Dendritic cell treated with granulocyte-macrophage colony-stimulating factor and Interleukin-4, amounts not matched to agents 40 ng/mL and 50 ng/mL, for 4 days (primary cell): ENCODE measurements around the gene HSPA1B.
A peak's percentile ranks its signal among the peaks of the same experiment; 100 is the strongest.
"Not testable (repeated sequence)": the region's sequence is repeated elsewhere in the genome, so short reads cannot be mapped to it uniquely, and the experiment has no call there.

Experiments used
- H3K27ac Mint-ChIP-seq: one replicate; pipeline ENCODE4 v1.8.0; 2022; ENCODE audit warnings: mild to moderate bottlenecking, mixed read lengths
- H3K27me3 Mint-ChIP-seq: one replicate; pipeline ENCODE4 v1.8.0; 2022; ENCODE audit warnings: mild to moderate bottlenecking, mixed read lengths
- H3K36me3 Mint-ChIP-seq: one replicate; pipeline ENCODE4 v1.8.0; 2022; ENCODE audit warnings: low read depth, mixed read lengths
- H3K4me1 Mint-ChIP-seq: one replicate; pipeline ENCODE4 v1.8.0; 2022; ENCODE audit warnings: low read depth, mixed read lengths
- H3K4me3 Mint-ChIP-seq: one replicate; pipeline ENCODE4 v1.8.0; 2022; ENCODE audit warnings: mild to moderate bottlenecking, moderate library complexity, mixed read lengths
- H3K9me3 Mint-ChIP-seq: one replicate; pipeline ENCODE4 v1.8.0; 2022; ENCODE audit warnings: mixed read lengths
- intact Hi-C: fragments of 100-400 bp; cut with micrococcal nuclease; formaldehyde crosslinking; loops from one replicate; pipeline ENCODE4 v1.15.0; 2022

The HSPA1B gene

GRCh38 chr6:31811645-31812044, 15.9 kb upstream of the HSPA1B start:
- Mint-ChIP-seq H3K4me1 (peaks cover 34% of the 10 kb centered on the region), H3K9me3 (no peaks in the 10 kb centered on the region), H3K27ac (no peak overlapping the region), H3K27me3 (no peaks in the 10 kb centered on the region), H3K36me3 (peaks cover 10% of the 10 kb centered on the region), H3K4me3 (no peak overlapping the region)
- intact Hi-C loops: no loop called here

- H3K4me3 Mint-ChIP-seq: peak overlapping the region; percentile 96
- H3K4me1 Mint-ChIP-seq: peaks cover 30% of the 10 kb centered on the region
- H3K9me3 Mint-ChIP-seq: no peaks in the 10 kb centered on the region
- H3K27ac Mint-ChIP-seq: peak overlapping the region; percentile 98
- no peaks in the 10 kb centered on the region for H3K27me3 Mint-ChIP-seq
- intact Hi-C loops: no loop called here
- peaks cover 22% of the 10 kb centered on the region for H3K36me3 Mint-ChIP-seq
Measured at GRCh38 chr6:31813465-31813849, 14.1 kb upstream of the HSPA1B start.

GRCh38 chr6:31814677-31815024, 12.9 kb upstream of the HSPA1B start:
- H3K9me3 Mint-ChIP-seq: no peaks in the 10 kb centered on the region
- intact Hi-C loops: loop anchor here (2.0 kb wide), 1 partner anchor 20 kb away; the partner anchor contains the start of gene VARS1
- no peaks in the 10 kb centered on the region for H3K27me3 Mint-ChIP-seq
- peak overlapping the region; percentile 98 for H3K27ac Mint-ChIP-seq
- peaks cover 40% of the 10 kb centered on the region for H3K4me1 Mint-ChIP-seq
- H3K36me3 Mint-ChIP-seq: peaks cover 29% of the 10 kb centered on the region
- H3K4me3 Mint-ChIP-seq: peak overlapping the region; percentile 96

- intact Hi-C loops: loop anchor here (2.0 kb wide), 1 partner anchor 20 kb away; the partner anchor contains the start of gene VARS1
- H3K4me3 Mint-ChIP-seq: peak within 1 kb of the TSS; percentile 96
- no peaks in the 10 kb centered on the region for H3K27me3 Mint-ChIP-seq
- H3K9me3 Mint-ChIP-seq: no peaks in the 10 kb centered on the region
- H3K27ac Mint-ChIP-seq: peak within 1 kb of the TSS; percentile 98
- H3K4me1 Mint-ChIP-seq: peaks cover 46% of the 10 kb centered on the region
- H3K36me3 Mint-ChIP-seq: peaks cover 29% of the 10 kb centered on the region
Measured at GRCh38 chr6:31815025-31815838, 12.3 kb upstream of the HSPA1B start, which contains the start of the genes HSPA1A and HSPA1L. Gene HSPA1A, plus strand, starts transcription at chr6:31815543. Its CDS starts 214 bp downstream, at chr6:31815757. Gene HSPA1L, minus strand, starts transcription at chr6:31815283. Its CDS starts 3,311 bp downstream, at chr6:31811972.

DNA sequence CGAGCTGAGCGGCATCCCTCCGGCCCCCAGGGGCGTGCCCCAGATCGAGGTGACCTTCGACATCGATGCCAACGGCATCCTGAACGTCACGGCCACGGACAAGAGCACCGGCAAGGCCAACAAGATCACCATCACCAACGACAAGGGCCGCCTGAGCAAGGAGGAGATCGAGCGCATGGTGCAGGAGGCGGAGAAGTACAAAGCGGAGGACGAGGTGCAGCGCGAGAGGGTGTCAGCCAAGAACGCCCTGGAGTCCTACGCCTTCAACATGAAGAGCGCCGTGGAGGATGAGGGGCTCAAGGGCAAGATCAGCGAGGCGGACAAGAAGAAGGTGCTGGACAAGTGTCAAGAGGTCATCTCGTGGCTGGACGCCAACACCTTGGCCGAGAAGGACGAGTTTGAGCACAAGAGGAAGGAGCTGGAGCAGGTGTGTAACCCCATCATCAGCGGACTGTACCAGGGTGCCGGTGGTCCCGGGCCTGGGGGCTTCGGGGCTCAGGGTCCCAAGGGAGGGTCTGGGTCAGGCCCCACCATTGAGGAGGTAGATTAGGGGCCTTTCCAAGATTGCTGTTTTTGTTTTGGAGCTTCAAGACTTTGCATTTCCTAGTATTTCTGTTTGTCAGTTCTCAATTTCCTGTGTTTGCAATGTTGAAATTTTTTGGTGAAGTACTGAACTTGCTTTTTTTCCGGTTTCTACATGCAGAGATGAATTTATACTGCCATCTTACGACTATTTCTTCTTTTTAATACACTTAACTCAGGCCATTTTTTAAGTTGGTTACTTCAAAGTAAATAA, 10.2 kb upstream of the HSPA1B start:
- H3K9me3 Mint-ChIP-seq, H3K27me3 Mint-ChIP-seq, intact Hi-C loops: not testable (repeated sequence)
- Mint-ChIP-seq H3K27ac (peak overlapping the region; percentile 86), H3K4me3 (peak overlapping the region; percentile 93), H3K36me3 (peaks cover 42% of the 10 kb centered on the region), H3K4me1 (peaks cover 52% of the 10 kb centered on the region)

GRCh38 chr6:31817929-31818511, 9.5 kb upstream of the HSPA1B start:
- H3K9me3 Mint-ChIP-seq, intact Hi-C loops, H3K27me3 Mint-ChIP-seq: not testable (repeated sequence)
- Mint-ChIP-seq H3K4me1 (peaks cover 48% of the 10 kb centered on the region), H3K36me3 (peaks cover 44% of the 10 kb centered on the region), H3K4me3 (peak overlapping the region; percentile 93), H3K27ac (peak overlapping the region; percentile 86)

- intact Hi-C loops: loop anchor here (5.0 kb wide), 1 partner anchor 153 kb away; the partner anchor contains the start of genes CSNK2B and LY6G5B
- Mint-ChIP-seq H3K9me3 (no peaks in the 10 kb centered on the region), H3K27ac (no peak overlapping the region), H3K4me3 (no peak overlapping the region), H3K27me3 (no peaks in the 10 kb centered on the region), H3K4me1 (peaks cover 47% of the 10 kb centered on the region), H3K36me3 (peaks cover 44% of the 10 kb centered on the region)
Measured at GRCh38 chr6:31819871-31820299, 7.7 kb upstream of the HSPA1B start.

DNA sequence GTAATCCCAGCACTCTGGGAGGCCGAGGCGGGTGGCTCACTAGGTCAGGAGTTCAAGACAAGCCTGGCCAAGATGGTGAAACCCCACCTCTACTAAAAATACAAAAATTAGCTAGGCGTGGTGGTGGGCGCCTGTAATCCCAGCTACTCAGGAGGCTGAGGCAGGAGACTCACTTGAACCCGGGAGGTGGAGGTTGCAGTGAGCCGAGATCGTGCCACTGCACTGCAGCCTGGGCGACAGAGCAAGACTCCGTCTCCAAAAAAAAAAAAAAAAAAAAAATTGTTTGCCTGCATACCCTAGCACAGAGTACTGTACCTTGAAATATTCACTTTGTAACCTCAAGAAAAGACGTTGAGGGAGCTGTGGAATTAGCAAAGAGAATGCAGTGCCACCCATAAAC, 7.1 kb upstream of the HSPA1B start:
- Mint-ChIP-seq H3K36me3 (peaks cover 39% of the 10 kb centered on the region), H3K4me1 (peaks cover 49% of the 10 kb centered on the region), H3K27ac (peak overlapping the region; percentile 96)
- H3K9me3 Mint-ChIP-seq, H3K27me3 Mint-ChIP-seq, H3K4me3 Mint-ChIP-seq: not testable (repeated sequence)
- intact Hi-C loops: loop anchor here (5.0 kb wide), 1 partner anchor 153 kb away; the partner anchor contains the start of genes CSNK2B and LY6G5B

DNA sequence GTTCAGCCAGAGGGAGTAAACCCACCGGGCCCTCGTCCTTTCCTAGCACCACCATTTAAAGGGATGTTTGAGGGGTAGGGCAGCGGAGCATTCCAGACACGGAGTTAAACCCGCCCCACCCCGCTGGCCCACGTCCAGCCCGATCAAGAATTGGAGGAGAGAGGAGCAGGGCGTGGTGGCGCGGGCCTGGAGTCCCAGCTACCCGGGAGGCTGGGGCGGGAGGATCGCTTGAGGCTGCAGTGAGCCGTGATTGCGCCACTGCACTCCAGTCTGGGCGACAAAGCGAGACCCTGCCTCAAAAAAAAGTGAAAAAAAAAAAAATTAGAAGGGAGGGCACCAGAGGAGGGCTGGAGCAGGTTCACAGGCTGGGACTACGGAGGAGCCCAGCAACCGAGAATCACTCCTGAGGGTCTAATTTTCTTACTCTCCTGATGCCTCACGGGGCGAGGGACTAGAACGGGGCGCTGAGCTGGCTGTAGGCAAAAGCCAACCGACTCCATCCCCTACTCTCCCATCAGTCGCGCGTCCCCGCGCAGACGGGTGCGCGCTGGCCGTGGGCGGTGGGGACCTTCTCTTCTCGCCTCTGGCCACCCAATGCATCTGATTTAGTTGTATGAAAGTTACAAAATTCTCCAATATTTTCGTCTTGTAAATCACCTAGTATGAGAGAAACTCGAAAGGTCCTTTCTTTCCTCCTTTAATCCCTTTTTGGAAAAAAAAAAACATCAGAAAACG, 6.1 kb upstream of the HSPA1B start:
- H3K4me1 Mint-ChIP-seq: peaks cover 58% of the 10 kb centered on the region
- intact Hi-C loops: loop anchor here (5.0 kb wide), 1 partner anchor 154 kb away; the partner anchor contains the start of genes CSNK2B and LY6G5B
- H3K27me3 Mint-ChIP-seq: no peaks in the 10 kb centered on the region
- H3K9me3 Mint-ChIP-seq: no peaks in the 10 kb centered on the region
- H3K36me3 Mint-ChIP-seq: peaks cover 36% of the 10 kb centered on the region
- H3K27ac Mint-ChIP-seq: peak overlapping the region; percentile 96
- peak overlapping the region; percentile 87 for H3K4me3 Mint-ChIP-seq

- Mint-ChIP-seq H3K36me3 (peaks cover 34% of the 10 kb centered on the region), H3K4me3 (peak overlapping the region; percentile 87), H3K9me3 (no peaks in the 10 kb centered on the region), H3K4me1 (peaks cover 66% of the 10 kb centered on the region), H3K27ac (peak overlapping the region; percentile 96), H3K27me3 (no peaks in the 10 kb centered on the region)
- intact Hi-C loops: loop anchor here (5.0 kb wide), 1 partner anchor 155 kb away; the partner anchor contains the start of genes CSNK2B and LY6G5B
Measured at GRCh38 chr6:31822036-31822821, 5.3 kb upstream of the HSPA1B start.

DNA sequence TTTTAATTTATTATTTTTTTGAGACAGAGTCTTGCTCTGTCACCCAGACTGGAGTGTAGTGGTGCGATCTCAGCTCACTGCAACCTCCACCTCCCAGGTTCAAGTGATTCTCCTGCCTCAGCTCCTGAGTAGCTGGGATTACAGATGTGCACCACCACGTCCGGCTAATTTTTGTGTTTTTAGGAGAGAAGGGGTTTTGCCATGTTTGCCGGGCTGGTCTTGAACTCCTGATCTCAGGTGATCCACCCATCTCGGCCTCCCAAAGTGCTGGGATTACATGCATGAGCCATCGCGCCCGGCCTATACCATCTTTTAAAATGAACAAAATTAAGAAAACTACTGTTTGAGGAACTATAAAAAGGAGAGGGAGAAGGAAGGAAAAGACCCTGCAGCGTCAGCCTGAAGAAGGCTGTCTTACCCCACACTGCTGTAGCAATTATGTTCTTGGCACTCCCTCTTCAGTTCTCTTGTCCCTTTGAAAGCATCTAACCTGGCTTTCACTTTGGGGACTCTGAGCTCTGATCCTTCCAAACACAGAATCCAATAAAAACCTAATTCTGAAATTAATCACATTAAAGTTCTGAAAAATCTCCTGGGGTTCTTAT, 3.8 kb upstream of the HSPA1B start:
- Mint-ChIP-seq H3K4me3 (peak overlapping the region; percentile 72), H3K36me3 (peaks cover 24% of the 10 kb centered on the region), H3K4me1 (peaks cover 61% of the 10 kb centered on the region), H3K27ac (peak overlapping the region; percentile 96)
- intact Hi-C loops: loop anchor here (5.0 kb wide), 1 partner anchor 156 kb away; the partner anchor contains the start of genes CSNK2B and LY6G5B
- H3K9me3 Mint-ChIP-seq, H3K27me3 Mint-ChIP-seq: not testable (repeated sequence)

- intact Hi-C loops: no loop called here
- no peaks in the 10 kb centered on the region for H3K27me3 Mint-ChIP-seq
- H3K4me1 Mint-ChIP-seq: peaks cover 48% of the 10 kb centered on the region
- no peaks in the 10 kb centered on the region for H3K9me3 Mint-ChIP-seq
- H3K4me3 Mint-ChIP-seq: no peak overlapping the region
- peaks cover 31% of the 10 kb centered on the region for H3K36me3 Mint-ChIP-seq
- H3K27ac Mint-ChIP-seq: peak overlapping the region; percentile 91
Measured at GRCh38 chr6:31825553-31825952, 2.0 kb upstream of the HSPA1B start.
